ENCODE measurements around the gene DDR2. TPM values are rescaled to one million over a fixed set of nuclear protein-coding genes. Genes with fewer than 3 reads are reported as not detected.
"Not testable (repeated sequence)": the region's sequence is repeated elsewhere in the genome, so short reads cannot be mapped to it uniquely, and the experiment has no call there.

DDR2 gene
- polyA plus RNA-seq, 3 donors: 19.1 to 23.1 (median 21.0) TPM

DNA sequence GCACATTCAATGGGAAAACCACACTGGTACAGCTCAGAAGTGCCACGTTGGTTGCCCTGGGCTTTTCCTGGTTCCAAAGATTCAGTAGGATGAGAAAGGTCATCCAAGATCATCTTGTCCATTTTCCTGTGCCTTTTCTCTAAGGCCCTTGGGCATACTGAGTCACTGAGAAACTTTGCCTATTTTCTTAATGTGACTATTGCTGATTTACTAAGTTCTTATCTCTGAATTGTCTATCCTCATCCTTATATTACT, 101.0 kb downstream of the DDR2 start:
- no peak for DNase-seq (ENCODE audit: extremely low read depth in 1 of 11, low read depth in 9 of 11, low spot score in 4 of 11)

DNA sequence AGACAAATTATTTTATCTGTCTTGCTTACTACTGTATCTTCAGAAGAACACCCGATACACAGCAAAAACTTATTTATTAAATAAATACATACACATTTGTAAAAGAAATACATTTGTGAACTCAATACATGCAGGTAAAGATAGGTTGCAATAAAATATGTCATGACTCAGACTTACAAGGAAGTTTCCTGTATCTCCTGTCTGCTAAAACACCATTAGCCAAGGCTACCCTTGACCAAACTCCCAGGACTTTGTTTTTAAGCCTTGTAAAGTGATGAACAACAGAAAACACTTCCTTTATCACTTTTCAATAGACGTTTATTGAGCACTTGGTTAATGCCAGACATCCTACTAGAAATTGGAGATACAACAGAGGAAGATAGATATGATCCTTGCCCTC, 101.8 kb downstream of the DDR2 start:
- DNase-seq (ENCODE audit: extremely low read depth in 1 of 11, low read depth in 9 of 11, low spot score in 4 of 11): no peak

DNA sequence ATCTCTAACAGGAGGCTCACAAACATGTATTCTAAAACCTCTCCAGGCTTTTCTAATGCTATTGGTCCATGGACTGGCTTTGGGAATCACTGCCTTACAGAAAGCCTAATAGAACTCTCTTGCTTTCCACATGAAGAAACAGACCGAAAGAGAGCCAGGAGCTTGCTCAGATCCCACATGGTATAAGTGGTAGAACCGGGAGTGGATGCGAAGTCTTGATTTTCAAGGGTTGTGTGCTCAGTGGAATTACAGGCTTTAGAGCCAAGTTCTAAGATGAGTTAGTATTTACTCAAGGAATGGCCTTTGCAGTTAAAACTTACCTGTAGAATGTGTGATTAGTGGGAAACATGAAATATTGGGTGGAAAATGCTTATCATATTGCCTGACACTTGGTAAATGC, 103.9 kb downstream of the DDR2 start:
- DNase-seq (ENCODE audit: extremely low read depth in 1 of 11, low read depth in 9 of 11, low spot score in 4 of 11): no peak

- no peak for DNase-seq (ENCODE audit: extremely low read depth in 1 of 11, low read depth in 9 of 11, low spot score in 4 of 11)
Observed at GRCh38 chr1:162736633-162737067, 104.4 kb downstream of the DDR2 start.

GRCh38 chr1:162740755-162741154, 108.5 kb downstream of the DDR2 start:
- DNase-seq (ENCODE audit: extremely low read depth in 1 of 11, low read depth in 9 of 11, low spot score in 4 of 11): no peak

- DNase-seq (ENCODE audit: extremely low read depth in 1 of 11, low read depth in 9 of 11, low spot score in 4 of 11): no peak
Observed at GRCh38 chr1:162741574-162741973, 109.3 kb downstream of the DDR2 start.

GRCh38 chr1:162746264-162746942, 114.1 kb downstream of the DDR2 start:
- DNase-seq (ENCODE audit: extremely low read depth in 1 of 11, low read depth in 9 of 11, low spot score in 4 of 11): not testable (repeated sequence)

DNA sequence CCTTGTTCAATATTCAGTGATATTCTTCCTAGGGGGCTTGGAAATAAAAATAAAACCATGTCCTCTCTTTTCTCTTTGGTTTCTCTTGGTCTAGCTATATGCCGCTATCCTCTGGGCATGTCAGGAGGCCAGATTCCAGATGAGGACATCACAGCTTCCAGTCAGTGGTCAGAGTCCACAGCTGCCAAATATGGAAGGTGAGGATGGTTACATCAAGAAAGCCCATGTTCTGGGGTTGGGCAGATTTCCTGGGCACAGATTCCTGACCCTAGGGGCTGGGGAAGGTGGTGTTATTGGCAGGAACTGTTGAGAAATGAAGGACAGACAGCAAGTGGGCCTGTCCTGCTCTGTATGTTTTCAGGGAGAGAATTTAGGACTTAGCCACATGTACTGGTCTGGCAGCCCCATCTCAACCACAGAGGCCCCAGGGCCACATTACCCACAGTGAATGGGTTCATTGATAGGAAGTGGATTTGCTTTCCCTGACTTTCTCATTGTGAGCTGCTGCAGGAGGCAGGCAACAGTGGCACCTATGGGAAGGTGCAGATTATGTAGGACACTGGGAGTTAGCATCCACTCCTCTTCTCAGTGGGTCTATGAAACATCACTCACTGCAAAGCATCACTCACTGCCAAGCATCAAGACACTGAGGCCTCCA, 120.9 kb downstream of the DDR2 start:
- no peak for DNase-seq (ENCODE audit: extremely low read depth in 1 of 11, low read depth in 9 of 11, low spot score in 4 of 11)

- no peak for DNase-seq (ENCODE audit: extremely low read depth in 1 of 11, low read depth in 9 of 11, low spot score in 4 of 11)
Observed at GRCh38 chr1:162753998-162754585, 121.8 kb downstream of the DDR2 start.

DNA sequence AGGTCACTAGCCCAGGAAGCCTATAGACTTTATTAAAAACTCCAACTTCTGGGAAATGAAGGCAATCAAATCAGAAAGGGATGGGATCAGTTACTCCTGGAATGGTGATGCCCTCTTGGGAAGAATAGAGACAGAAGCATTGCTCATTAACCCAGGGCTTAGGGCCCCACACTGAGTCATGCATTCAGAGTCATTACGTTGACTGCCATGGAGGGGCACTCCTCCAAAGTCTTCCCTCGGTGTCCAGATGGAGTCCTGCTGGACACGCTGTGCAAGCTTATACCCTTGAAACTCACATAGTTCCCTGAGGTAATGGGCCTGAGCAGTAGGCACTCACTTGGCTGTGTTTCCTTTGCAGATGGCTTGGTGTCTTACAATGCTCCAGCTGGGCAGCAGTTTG, 123.0 kb downstream of the DDR2 start:
- DNase-seq (ENCODE audit: extremely low read depth in 1 of 11, low read depth in 9 of 11, low spot score in 4 of 11): no peak

DNA sequence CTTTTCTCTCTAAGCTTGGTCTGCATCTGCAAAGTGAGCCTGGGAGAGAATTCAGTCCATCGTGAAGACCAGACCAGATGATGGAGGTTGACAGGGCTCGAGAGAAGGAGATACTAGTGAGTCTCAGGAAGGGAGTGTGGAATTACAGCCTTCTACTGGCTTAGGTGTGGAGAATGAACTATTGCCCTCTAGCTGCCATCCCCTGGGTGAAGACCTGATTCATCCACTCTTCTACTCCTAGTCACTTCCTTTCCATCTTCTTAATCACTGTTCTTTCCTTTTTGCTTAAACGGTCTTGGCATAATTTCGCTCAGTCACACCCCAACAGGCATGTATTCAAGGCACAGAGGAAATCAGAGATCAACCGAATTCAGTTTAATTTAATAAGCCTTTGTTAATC, 124.3 kb downstream of the DDR2 start:
- no peak for DNase-seq (ENCODE audit: extremely low read depth in 1 of 11, low read depth in 9 of 11, low spot score in 4 of 11)

DNA sequence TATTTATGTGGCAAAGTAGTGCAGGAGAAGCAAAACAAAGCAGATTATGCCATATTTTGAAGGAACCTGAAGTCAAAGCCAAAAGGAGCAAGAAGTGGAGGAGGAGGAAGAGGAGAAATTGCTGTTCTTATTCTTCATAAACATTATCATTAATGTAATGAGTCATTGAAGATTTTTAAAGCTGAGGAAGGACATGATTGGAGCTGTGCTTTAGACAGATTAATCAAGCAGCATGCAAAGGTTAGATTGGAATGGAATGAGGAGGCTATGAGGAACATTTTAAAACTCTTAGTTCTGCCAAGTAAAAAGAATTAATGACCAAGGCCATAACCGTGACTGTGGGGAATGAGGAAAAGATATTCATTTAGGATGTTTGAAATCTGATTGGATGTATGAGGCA, 125.2 kb downstream of the DDR2 start:
- DNase-seq (ENCODE audit: extremely low read depth in 1 of 11, low read depth in 9 of 11, low spot score in 4 of 11): no peak

DNA sequence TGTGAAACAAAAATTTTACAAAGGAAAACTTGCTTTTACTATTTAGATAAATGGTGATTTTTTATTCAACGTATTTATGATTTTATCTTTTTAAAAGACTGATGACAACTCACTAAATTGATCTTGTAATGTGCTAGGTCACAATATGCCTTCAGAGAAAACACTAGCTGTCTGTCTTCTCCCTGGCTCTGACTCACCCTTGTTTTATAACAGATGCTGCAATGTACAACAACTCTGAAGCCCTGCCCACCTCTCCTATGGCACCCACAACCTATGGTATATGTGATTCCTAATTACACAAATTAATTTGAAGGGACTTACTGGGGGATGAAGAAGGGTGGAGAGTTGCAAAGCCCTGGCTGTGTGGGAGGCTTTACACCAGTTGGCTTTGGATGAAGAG, 133.5 kb downstream of the DDR2 start:
- DNase-seq (ENCODE audit: extremely low read depth in 1 of 11, low read depth in 9 of 11, low spot score in 4 of 11): no peak

- no peak for DNase-seq (ENCODE audit: extremely low read depth in 1 of 11, low read depth in 9 of 11, low spot score in 4 of 11)
Observed at GRCh38 chr1:162772571-162773154, 140.4 kb downstream of the DDR2 start.

DNA sequence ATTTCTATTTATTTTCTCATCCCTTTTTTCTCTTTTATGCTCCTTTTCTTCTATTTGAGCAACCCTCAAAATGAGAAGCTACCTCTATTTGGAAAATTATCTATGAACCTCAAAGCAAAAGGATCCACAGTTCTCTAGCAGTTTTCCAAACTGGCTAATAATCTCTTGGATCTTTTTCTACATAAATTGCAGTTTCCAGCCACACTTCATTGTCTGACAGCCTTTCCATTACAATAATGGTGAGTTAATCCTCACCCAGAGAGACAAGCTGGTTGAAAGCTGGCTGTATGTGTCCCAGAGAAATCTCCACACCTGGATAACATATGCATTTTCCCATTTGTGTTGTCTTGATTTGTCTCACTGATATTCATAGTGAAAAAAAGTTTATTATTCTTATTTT, 141.7 kb downstream of the DDR2 start:
- DNase-seq (ENCODE audit: extremely low read depth in 1 of 11, low read depth in 9 of 11, low spot score in 4 of 11): no peak

DNA sequence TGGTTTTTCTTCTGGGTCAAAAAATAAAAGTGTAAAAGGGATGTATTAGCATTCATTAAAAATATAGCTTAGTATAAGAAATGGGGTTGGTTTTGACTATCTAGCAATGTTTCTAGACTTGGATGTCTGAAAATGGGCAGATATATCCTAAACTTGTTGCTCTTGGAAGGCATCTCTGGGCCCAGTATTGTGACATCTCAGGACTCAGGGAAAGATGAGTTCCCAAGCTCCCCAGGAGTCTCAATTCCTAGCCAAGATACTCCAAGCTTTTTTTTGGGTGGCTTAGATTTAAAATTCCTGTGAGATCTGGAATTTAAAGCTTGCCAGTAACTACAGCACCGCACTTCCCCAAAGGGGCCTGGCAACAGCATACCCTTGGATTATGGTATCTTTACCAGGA, 146.8 kb downstream of the DDR2 start:
- no peak for DNase-seq (ENCODE audit: extremely low read depth in 1 of 11, low read depth in 9 of 11, low spot score in 4 of 11)

- DNase-seq (ENCODE audit: extremely low read depth in 1 of 11, low read depth in 9 of 11, low spot score in 4 of 11): no peak
Observed at GRCh38 chr1:162782671-162783070, 150.4 kb downstream of the DDR2 start.

- not testable (repeated sequence) for DNase-seq (ENCODE audit: extremely low read depth in 1 of 11, low read depth in 9 of 11, low spot score in 4 of 11)
Observed at GRCh38 chr1:162784926-162785325, 152.7 kb downstream of the DDR2 start.

DNA sequence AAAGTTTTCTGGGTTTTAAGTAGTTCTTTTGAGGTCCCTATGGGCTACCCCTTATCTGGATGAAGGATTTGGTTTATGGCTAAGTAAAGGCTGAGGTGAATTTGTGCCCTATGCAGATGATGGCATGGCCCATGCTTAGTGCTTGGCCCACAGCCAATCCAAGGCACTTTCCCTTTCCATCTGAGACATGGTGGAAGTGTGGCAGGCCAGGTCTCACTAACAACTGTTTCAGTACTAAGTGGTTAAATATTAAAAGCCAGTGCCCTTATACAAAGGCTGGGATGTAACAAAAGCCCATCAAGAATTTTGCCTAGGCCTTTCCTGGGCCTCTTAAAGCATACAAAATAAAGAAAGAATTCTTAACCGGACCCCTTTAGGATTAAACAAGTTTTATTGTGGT, 156.5 kb downstream of the DDR2 start:
- peak in 2 of 11 donors; percentile 4 to 7 for DNase-seq (ENCODE audit: extremely low read depth in 1 of 11, low read depth in 9 of 11, low spot score in 4 of 11)

- peak; percentile 15 to 54 (median 38) for DNase-seq (ENCODE audit: extremely low read depth in 1 of 11, low read depth in 9 of 11, low spot score in 4 of 11)
Observed at GRCh38 chr1:162790303-162790984, 158.2 kb downstream of the DDR2 start, which contains the start of gene HSD17B7. TSS of gene HSD17B7 (plus strand) at chr1:162790702. CDS start at chr1:162790801, 99 bp downstream.
